ENCODE data around the gene EEF2KMT.

EEF2KMT gene

DNA sequence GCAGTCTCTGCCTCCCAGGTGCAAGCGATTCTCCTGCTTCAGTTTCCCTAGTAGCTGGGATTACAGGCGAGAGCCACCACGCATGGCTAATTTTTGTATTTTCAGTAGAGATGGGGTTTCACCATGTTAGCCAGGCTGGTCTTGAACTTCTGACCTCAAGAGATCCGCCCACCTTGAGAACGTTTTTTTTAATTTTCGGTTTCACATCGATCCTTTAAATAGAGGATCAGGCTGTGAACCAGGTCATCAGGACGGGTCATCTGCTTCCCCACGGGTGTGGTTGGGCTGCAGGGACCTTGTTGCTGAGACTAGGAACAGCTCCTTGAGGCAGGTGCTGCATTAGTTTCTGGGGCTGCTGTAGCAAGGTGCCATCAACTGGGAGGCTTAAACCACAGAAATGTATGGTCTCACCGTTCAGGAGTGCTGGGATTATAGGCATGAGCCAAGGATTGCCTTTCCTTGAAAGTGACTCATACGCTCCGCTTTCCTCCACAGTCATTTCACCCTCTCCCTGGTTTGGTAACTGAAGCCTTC, 55.9 kb downstream of the EEF2KMT start:
- DNase-seq (ENCODE audit: low spot score), result no peak

DNA sequence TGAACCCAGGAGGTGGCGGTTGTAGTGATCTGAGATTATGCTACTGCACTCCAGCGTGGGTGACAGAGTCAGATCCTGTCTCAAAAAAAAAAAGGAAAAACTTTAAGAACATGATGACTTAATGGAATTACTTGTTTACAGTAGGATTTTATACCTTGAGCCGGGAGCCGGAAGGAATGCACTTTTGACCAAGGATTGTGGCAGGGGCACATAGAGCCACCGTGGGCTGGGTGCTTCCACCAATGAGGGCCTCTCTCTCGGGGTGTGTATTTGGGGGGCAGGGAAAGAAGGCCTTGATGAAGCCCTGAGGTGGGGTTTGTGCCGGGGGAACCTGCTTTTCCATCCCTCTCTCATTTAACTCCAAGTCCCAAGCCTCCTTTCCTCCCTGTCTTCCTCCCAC, 57.1 kb downstream of the EEF2KMT start:
- no peak for DNase-seq (ENCODE audit: low spot score)

DNA sequence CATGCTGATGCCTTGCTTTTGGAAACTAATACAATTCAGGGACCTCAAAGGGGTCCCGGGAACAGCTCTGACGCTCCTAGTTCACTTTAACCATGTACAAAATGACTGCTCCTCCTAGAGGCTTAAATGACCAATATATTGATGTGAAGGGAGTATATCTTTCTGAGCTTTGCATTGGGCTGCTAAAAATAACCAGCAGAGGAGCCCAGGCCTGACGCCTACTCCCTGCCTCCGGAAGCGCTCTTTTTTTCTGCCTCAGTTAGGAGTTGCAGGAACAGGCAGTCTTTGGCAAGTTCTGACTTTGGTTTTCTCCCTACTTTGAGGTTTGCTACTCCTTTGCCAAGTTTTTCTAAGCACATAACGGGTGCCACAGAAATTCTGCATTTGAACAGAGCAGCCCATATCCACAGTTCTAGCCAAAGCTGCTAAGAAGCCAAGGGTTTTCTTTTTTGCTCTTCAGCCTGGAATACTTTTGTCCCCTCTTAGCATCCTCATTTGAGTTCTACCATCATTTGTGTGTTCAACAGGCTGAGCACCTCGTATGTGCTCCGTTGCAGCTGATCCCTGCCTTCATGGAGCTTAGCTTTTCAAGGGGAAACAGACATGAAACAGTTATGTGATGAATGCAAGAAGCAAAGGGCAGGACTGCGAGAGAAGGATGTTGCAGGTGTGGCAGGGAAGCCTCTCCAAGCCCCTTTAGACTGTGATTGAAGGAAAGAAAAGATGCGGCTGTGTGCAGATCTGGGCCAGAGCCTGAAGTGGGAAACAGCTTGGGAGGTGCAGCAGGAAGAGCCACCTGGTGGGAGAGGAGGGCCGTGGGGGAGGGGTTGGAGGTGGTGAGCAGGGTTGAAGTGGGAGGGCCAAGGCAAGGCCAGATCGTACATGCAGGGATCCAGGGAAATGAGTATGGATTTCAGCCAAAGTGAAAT, 61.1 kb downstream of the EEF2KMT start:
- no peak for DNase-seq (ENCODE audit: low spot score)

DNA sequence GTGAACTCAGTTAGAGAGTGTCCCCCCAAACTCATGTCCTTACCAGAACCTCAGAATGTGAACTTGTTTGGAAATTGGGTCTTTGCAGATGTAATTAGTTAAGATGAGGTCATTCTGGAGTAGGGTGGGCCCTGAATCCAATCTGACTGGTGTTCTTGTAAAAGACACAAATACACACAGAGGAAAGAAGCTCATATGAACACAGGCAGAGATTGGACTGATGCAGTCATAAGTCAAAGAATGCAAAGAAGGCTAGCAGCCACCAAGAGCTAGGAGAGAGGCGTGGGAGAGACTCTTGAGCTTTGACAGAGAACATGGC, 61.7 kb downstream of the EEF2KMT start:
- DNase-seq (ENCODE audit: low spot score), result no peak
